ENCODE data around the gene AIRE.

GRCh38 chr21:44269090-44269489, 16.6 kb upstream of the AIRE start:
- TF ChIP-seq CEBPB (IDR thresholded peaks at IDR 0.05) (no peak), MAX (IDR thresholded peaks at IDR 0.05) (no peak), FOXM1 (IDR thresholded peaks at IDR 0.05; ENCODE audit: borderline replicate concordance, low read depth) (no peak), REST (IDR thresholded peaks at IDR 0.05; ENCODE audit: low read depth) (no peak), TCF12 (IDR thresholded peaks at IDR 0.05; ENCODE audit: low read depth) (no peak), EGR1 (IDR thresholded peaks at IDR 0.05) (no peak), CREB1 (IDR thresholded peaks at IDR 0.05; ENCODE audit: low read depth) (no peak), USF1 (IDR thresholded peaks at IDR 0.05) (no peak), EP300 (IDR thresholded peaks at IDR 0.05; ENCODE audit: borderline replicate concordance) (no peak), TAF1 (IDR thresholded peaks at IDR 0.05; ENCODE audit: low read depth) (no peak), YY1 (IDR thresholded peaks at IDR 0.05; ENCODE audit: low read depth) (no peak), NFIC (IDR thresholded peaks at IDR 0.05) (no peak), RAD21 (IDR thresholded peaks at IDR 0.05; ENCODE audit: low read depth) (no peak), ZBTB7A (IDR thresholded peaks at IDR 0.05; ENCODE audit: low read depth) (no peak)
